ENCODE measurements around the gene BIRC2.
"Not testable (repeated sequence)": the region's sequence is repeated elsewhere in the genome, so short reads cannot be mapped to it uniquely, and the experiment has no call there.

Gene BIRC2

DNA sequence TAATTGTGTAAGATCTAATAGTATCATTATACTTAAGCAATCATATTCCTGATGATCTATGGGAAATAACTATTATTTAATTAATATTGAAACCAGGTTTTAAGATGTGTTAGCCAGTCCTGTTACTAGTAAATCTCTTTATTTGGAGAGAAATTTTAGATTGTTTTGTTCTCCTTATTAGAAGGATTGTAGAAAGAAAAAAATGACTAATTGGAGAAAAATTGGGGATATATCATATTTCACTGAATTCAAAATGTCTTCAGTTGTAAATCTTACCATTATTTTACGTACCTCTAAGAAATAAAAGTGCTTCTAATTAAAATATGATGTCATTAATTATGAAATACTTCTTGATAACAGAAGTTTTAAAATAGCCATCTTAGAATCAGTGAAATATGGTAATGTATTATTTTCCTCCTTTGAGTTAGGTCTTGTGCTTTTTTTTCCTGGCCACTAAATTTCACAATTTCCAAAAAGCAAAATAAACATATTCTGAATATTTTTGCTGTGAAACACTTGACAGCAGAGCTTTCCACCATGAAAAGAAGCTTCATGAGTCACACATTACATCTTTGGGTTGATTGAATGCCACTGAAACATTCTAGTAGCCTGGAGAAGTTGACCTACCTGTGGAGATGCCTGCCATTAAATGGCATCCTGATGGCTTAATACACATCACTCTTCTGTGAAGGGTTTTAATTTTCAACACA lies 23.3 kb upstream of the BIRC2 start:
- no peak for DNase-seq

DNA sequence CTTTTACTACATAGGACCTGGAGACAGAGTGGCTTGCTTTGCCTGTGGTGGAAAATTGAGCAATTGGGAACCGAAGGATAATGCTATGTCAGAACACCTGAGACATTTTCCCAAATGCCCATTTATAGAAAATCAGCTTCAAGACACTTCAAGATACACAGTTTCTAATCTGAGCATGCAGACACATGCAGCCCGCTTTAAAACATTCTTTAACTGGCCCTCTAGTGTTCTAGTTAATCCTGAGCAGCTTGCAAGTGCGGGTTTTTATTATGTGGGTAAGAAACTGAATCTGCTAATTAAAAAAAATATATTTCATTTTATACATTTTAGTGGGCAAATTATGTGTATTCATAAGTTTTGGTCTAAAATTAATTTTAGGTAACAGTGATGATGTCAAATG lies 21.9 kb upstream of the BIRC2 start:
- DNase-seq = peak; percentile 31

DNA sequence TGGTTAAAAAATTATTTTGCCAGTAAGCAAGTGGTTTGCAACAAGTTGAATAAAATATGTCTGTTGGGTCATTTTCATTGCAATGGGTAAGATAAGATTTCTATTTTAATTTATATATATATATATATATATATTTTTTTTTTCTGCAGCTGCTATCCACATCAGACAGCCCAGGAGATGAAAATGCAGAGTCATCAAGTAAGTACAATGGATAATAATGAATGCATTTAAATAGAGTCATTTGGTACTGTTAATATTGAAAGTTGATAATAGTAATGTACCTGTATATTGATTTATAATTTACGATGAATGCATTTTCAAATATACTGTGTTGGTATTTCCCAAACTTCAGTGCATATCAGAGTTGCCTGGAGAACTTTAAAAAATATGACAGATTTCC lies 18.3 kb upstream of the BIRC2 start:
- no peak for DNase-seq

DNA sequence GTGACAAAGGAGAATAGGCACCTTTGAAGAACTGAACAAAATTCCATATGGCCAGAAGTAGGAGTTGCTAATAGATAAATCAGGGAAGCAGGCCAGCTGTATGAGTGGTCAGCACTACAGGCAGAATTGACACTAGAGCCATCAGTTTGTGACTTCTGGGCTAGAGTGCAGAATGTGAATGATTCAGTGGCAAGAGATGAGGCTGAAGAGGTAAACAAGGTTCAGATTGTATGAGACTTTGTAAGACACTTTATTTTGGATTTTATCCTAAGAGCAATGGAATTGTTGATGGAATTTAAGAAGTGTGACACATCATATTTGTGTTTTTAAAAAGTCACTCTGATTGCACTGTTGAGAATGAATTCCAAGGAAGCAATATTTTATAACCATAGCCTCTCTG lies 16.8 kb upstream of the BIRC2 start:
- DNase-seq = no peak

DNA sequence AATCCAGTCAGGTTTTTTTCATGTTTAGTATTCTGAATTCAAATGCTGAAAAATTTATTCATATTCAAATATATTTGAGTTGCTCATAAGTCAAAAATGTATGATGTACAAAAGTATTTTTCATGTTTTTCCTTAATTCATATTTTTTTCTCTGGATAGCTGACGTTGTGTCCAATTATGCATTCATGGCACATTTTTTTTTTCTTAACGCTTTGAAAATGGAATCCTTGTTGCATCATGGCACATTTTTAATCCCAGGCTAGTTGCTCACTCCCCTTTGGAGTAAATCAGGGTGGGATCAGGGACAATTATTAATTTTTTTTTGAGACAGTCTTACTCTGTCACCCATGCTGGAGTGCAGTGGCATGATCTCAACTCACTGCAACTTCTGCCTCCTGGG lies 15.7 kb upstream of the BIRC2 start:
- DNase-seq = no peak

DNA sequence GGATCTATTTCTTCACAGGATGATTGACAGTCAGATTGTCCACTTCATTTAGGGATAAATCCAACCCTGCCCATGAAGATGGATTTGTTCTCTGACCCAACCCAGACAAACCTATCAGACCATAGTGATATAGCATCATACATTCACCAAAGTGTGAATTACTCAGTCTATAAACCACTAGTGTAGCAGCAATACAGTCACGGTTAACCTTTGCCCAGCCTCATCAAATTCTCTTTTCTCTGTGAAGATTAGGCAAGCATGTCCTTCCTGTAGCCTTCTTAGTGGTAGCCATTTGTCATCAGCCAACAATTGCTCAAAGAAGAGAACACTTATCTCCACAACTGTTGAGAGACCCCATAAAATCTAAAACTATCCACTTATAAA lies 14.4 kb upstream of the BIRC2 start:
- DNase-seq = no peak

DNA sequence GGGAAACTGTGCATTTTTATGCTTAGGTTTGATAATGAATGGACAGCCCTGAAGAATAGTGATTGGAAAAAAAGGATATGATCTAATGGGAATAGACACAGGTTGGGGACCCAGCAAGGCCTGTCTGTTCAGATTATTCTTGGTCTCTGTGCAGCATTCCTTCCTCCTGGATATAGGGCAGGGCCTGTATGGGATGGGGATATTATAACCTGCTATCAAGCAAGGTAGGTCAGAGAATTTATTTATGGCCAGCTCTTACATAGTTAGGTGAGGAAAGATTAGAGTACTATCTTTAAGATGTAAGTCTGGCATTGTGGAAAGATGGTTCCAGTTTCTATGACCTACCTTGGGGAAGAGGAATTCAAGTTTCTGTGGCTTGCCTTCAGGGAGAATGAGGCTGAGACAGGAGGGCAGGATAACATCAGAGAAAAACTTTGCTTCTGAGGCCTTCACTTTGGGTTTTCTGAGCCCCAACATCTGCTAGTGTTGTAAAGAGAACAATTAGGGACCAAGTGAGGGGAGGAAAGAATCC lies 8.5 kb upstream of the BIRC2 start:
- DNase-seq = no peak

DNA sequence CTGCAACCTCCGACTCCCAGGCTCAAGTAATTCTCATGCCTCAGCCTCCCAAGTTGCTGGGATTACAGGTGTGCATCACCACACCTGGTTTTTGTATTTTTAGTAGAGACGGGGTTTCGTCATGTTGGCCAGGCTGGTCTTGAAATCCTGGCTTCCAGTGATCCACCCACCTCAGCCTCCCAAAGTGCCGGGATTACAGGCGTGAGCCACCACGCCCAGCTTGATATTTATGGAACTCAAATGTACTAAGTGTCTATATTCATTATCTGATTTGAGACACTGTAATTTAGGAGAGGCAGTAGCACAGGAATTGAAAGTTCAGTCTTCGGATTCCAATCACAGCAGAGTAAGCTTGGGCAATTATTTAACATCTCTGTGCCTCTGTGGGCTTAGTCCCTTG lies 5.7 kb upstream of the BIRC2 start:
- not testable (repeated sequence) for DNase-seq

DNA sequence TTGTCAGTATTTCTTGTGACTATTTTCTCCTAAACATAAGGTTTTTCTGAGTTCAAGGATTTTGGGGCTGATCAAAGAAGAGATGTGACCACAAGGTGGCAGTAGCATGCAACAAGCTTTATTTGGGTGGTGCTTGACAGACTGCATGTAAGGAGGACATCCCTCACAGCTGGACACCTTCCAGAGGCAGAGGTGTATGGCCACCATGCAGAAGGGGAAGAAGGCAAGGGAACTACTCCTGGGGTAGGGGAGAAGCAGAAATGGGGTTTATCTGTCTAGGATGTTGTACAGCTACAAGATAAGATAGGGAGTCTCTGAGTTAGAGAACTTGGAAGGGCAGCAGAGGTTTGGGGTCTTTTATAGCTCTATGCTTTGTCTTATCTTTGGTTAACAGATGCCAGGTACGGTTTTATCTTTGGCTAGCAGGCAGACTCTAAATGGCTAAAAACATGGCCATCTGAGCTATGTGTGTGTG lies 5.1 kb upstream of the BIRC2 start:
- peak; percentile 95 for DNase-seq

DNA sequence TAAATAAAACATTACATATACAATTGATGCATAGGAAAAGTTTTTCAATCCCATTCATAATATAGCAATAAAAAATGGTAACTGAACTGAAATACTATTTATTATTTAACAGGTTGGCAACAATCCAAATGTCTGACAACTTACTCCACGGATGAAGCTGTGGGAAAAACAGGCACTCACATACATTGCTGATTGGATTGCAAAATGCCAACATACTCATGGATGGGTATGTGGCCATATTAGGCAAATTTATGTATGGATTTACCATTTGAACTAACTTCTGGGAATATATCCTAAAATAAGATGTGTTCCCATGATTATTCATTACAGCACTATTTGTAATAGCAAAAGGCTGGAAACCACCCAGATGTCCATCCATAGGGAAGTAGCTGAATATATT lies 3.2 kb upstream of the BIRC2 start:
- DNase-seq = no peak

DNA sequence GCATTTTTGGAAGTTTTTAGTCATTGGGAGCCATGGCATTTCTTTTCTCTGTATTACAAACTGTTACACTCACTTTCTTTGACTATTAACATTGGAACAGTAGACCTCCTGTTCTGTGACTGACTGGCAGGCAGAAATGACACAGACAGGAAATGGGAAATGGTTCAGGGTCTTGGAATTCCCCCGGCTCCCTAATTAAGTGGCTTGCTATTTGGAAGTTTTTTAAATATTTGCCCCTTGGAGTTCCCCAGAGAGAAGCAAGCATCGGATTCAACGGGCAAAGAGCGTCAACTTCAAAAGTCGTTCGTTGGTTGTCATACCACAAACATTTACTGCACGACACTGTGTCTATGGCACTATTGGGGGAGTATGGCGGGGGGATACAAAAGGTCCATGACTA lies 1.1 kb upstream of the BIRC2 start:
- DNase-seq = no peak

DNA sequence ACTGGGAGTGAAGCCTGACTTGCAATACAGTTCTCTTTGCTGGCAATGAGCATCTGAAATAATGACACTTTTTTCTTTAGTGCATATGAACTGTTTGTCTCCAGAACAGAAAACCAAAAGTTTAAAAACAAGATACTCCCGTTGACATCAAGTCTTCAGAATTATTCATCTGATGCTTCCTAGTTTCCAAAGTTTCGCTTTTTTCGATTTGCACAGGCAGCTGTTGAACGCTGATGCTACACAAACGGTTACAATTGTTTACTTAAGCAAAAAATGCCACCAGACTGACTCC lies 612 bp upstream of the BIRC2 start:
- no peak for DNase-seq

DNA sequence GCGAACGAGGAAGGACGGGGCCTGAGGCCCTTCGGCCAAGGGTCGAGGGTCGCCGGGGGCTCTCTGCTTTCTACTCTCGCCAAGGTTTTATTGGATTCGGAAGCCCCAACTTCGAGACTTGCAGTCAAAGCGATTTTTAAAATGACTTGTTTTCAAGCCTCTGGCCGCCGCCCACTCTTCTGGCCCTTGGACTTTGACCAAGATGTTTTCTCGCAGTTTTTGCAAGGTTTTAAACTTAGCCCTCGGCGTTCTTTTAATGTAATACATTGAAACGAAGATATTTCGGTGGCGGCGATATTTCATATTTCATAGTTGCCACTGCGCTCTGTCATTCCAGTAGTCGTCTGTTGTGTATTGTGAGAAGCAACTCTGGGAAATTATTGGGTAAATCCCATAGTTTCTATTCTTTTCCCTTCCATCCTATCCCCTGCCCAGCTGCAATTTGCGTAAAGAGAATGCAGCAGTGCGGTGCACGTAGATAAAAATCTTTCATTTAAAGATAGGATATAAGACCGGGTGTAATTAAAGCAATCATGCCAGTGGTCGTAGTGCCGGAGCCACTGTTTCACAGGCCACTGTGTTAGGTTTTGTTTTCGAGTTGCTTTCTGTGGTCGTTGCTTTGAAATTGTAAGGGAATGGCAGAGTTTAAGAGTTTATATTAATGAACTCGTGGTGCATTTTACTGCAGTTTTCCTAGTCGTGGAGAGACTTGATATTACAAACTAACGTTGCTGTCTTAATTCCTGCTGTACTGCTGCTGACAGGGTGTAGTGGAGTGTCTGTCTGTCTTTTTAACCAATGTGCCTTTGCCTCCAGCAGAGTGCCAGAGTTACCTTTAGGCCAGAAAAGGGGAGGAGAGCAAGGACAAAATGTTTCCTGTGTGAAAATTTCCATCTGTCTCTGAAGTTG lies 702 bp downstream of the BIRC2 start:
- DNase-seq = peak; percentile 75

DNA sequence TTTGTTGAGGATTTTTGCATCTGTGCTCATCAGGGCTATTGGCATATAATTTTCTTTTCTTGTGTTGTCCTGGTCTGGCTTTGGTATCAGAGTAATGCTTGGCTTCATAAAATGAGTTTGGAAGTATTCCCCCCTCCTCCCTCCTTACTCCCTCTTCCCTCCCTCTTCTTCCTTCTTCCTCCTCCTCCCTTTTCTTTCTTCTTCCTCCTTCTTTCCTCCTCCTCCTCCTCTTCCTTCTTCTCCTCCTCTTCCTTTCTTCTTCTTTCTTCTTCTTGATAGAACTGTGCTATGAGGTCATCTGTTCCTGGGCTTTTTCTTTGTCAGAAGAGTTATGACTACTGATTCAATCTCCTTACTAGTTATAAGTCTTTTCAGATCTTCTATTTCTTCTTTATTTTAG lies 10.1 kb downstream of the BIRC2 start:
- DNase-seq = no peak

DNA sequence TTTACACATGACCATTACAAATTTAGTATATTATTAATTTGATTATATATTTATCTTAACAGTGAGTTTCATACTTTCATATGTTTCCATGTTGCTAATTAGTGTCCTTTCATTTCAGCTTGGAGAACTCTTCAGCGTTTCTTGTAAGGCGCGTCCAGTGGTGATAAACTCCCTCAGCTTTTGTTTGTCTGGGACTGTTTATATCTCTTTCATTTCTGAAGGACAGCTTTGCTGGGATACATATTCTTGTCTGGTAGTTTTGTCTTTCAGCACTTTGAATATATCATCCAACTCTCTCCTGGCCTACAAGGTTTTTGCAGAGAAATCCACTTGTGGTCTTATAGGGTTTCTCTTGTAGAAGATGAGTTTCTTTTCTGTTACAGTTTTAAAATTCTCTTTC lies 12.4 kb downstream of the BIRC2 start:
- no peak for DNase-seq

DNA sequence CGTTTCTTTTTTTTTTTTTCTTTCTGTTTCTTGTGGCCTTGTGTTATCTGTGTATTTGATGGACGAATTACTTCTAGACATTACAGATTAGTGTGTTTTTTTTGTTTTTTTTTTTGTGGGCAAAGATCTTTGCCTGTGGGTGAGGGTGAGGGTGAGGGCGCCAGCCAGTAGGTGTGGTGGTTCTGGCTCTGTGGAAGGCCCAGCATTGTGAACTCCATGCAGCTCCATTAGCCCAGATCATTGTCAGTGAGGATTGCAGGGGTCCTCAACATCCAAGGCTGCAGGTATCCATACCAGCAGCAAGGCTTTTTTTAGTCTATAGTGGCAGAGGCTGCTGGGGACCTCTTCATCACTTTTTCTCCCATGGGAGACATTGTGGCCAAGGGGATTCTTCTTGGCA lies 13.7 kb downstream of the BIRC2 start:
- no peak for DNase-seq

DNA sequence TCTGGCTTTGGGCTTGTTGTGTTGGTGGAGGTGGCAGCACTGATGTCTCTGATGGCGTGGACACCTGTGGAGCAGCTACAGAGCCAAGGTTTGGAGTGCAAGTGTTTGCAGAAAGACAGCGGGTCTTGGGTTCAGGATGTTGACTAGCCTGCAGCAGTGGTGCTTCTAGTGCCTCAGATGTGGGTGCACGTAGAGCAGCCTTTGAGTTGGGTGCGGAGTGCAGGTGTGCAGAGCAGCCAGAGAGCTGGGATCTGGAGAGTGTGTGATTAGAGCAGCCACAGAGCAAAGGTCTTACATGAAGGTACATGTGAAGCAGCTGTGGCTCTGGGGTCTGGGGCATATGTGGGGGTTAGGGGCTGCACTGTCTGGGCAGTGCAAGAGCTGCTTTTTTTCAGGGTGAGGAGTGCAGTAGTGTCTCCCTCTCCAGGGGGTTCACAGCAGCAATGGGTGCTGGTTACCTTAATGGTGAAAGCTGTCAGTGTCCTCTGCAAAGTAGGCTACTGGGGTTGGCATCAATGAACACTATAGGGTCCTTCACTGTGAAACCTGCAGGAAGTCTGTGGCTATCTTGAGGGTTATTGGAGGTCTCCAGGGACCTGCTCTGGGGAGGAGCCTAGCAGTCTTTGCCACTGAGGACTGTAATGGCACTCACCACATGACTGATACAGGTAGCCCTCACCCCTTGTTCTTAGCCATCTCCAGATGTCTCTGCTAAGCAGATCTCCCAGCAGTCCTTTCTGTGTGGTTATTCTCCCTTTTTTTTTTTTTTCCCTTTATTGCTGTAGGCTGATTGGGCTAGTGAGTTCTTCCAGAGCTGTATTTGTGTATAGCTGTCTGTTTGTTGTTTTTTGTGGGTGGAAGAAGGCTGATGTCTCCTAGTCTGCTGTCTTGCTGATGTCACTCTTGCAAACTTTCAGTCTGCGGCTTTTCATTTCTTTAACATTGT lies 14.3 kb downstream of the BIRC2 start:
- DNase-seq = no peak

DNA sequence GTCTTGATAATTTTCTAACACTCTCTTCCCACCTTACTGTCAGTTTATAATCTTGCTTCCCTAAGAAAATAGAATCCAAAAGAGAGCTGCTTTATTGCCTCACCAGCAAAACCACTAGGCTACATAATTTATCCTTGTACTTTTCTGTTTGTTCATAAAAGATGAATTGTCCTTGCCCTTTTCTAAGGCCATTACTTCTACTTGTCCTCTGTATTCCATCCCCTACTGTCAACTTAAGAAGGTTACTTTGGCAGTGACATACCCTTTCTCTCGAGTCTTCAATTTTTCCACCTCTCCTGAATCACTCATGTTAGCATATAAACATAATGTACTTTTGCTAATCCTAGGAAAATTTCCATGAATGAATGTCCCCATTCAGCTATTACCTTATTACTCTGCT lies 18.0 kb downstream of the BIRC2 start:
- DNase-seq = no peak

DNA sequence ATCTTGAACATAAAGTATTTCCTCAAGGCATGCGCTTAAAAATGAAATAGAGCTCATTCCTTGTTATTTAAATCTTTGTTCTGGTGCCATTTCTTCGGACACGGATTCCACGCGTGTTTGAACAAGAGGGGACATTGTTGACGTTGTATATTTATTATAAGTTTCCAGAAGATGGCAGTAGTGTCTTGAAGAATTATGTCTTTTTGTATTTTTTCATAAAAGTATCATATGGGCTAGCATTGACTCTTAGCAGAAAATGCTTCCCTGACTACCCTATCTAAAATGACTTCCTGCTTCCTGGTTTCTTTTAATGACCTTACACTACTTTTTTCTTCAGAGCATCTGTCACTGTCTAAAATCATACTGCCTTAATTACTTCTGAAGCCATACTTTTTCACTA lies 20.4 kb downstream of the BIRC2 start:
- DNase-seq = peak; percentile 78

DNA sequence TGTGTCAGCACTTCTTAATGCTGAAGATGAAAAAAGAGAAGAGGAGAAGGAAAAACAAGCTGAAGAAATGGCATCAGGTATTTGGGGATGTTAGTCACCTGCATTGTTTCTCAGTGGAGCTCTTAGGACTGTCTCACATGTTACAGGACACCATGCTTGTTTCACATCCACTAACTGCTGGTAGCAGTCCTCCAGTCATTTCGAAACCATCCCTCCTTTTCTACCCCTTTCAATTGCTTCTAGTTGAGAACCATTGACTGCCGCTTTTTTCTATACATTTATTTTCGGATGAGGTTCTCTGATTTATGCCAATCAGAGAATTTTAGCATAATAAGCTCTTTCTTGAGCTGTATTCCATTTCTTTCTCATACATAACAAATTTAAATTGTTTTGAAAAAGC lies 21.5 kb downstream of the BIRC2 start:
- DNase-seq = no peak

DNA sequence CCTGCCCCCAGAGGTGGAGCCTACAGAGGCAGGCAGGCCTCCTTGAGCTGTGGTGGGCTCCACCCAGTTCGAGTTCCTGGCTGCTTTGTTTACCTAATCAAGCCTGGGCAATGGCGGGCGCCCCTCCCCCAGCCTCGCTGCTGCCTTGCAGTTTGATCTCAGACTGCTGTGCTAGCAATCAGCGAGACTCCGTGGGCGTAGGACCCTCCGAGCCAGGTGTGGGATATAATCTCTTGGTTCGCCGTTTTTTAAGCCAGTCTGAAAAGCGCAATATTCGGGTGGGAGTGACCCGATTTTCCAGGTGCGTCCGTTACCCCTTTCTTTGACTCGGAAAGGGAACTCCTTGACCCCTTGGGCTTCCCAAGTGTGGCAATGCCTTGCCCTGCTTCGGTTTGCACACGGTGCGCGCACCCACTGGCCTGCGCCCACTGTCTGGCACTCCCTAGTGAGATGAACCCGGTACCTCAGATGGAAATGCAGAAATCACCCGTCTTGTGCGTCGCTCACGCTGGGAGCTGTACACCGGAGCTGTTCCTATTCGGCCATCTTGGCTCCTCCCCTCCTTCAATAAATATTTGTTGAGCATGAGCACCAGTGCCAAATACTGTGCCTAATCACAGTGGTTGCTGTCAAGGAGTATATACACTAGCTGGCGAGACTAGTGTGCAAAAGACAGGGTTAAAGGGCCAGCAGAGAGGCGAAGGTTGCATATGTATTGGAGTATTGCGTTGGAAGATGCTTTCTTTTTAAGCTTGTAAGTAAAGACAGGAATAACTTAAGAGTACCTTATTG lies 27.8 kb downstream of the BIRC2 start:
- DNase-seq = not testable (repeated sequence)

DNA sequence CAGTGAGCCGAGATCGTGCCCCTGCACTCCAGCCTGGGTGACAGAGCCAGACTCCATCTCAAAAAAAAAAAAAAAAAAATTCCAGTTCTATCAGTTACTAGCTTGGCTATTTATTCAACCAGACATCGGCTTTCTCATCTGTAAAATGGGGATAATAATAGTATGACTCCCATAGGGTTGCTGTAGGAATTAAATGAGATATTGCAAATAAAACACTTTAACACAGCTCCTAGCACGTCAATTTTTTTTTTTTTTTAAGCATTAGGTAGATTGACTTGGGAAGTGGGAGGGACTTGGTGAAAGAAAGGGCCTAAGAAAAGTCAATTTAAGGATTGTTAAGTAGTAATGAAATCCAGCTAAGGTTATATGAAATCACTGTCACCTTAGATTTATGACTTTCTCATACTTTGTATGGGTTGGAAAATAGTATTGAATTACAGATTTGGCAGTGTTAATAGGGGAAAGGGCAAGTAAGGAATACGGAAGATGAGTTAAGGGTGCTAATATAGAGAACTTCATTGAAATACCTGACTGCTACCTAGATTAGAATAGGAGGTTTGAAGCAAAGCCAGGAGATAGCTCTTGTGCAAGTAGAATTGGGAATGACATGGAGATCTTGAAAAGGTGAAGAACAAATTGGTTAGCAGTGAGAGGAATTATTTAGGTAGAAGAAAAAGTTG lies 28.8 kb downstream of the BIRC2 start:
- no peak for DNase-seq
